Measurements from ENCODE around the gene GALNS. TPM values are rescaled to one million over a fixed set of nuclear protein-coding genes. Genes with fewer than 3 reads are reported as not detected.

The GALNS gene
- total and polyA plus RNA-seq, 2 of the 4 experiments (the other 2 are of a cell fraction): 7.2 to 32.5 TPM

DNA sequence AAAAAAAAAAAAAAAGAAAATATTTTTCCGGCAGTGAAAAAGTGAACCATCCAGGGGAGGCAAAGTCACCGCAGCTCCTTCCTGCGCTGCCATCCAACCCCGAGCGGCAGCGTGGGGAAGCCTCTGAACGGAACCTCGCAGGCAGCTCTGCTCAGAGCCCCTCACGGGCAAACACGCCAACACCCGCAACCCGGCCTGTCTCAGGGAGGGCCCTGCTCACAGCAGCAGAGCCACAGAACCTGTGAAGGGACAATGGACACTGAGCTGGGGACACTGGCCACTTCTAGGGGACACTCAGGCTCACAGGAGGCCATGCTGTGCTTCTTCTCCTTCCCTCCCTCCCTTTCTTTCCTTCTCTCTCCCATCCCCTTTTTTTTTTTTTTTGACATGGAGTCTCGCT is 23.7 kb downstream of the GALNS start:
- Histone ChIP-seq H3K27me3 (ENCODE audit: control insufficient read depth, insufficient read depth, low read length) (no peaks in the 10 kb centered on the region), H3K23ac (ENCODE audit: low read depth, low read length) (no peak overlapping the region), H3K18ac (ENCODE audit: low read depth, low read length) (no peak overlapping the region), H3K9me3 (ENCODE audit: control insufficient read depth, insufficient read depth, low read length) (no peaks in the 10 kb centered on the region), H3K4me3 (ENCODE audit: insufficient read depth, low read depth, low read length) (no peak overlapping the region), H2AK9ac (replicated peaks; ENCODE audit: low read depth, low read length, poor library complexity) (no peak overlapping the region), H2BK120ac (ENCODE audit: low read depth, low read length) (no peak overlapping the region), H3K56ac (ENCODE audit: extremely low read depth, insufficient read depth, low read length) (no peak overlapping the region), H4K5ac (ENCODE audit: low read depth, low read length) (no peak overlapping the region), H2AK5ac (ENCODE audit: low read depth, low read length) (no peak overlapping the region), H3K79me1 (ENCODE audit: low read depth in 1 of 2, low read length in 2 of 2) (no peaks in the 10 kb centered on the region), H2AFZ (replicated peaks; ENCODE audit: low read length, poor library complexity) (no peak overlapping the region), H4K8ac (ENCODE audit: low read depth in 2 of 2, low read length in 2 of 2) (no peak overlapping the region), H4K20me1 (ENCODE audit: insufficient read depth, low read length) (peaks cover 4% of the 10 kb centered on the region; the same call in 1 of the 2 replicates), H3K9ac (ENCODE audit: low read depth, low read length) (no peak overlapping the region), H3K4me2 (ENCODE audit: low read depth, low read length) (no peak overlapping the region), H3K27ac (ENCODE audit: insufficient read depth, low read length) (no peak overlapping the region), H4K91ac (ENCODE audit: insufficient read depth, low read depth, low read length) (no peak overlapping the region), H3K36me3 (ENCODE audit: control insufficient read depth, insufficient read depth, low read length) (peaks cover 19% of the 10 kb centered on the region; the same call in 1 of the 2 replicates), H3K9me1 (ENCODE audit: insufficient read depth, low read length) (no peaks in the 10 kb centered on the region), H3K14ac (replicated peaks; ENCODE audit: low read depth, low read length) (no peak overlapping the region), H2BK5ac (ENCODE audit: low read depth, low read length, poor library complexity, severe bottlenecking) (no peak overlapping the region), H3K4ac (ENCODE audit: low read depth, low read length) (no peak overlapping the region), H2BK20ac (ENCODE audit: low read depth, low read length) (no peak overlapping the region), H3K4me1 (ENCODE audit: control insufficient read depth, insufficient read depth, low read length) (peaks cover 4% of the 10 kb centered on the region; the same call in 1 of the 2 replicates), H2BK15ac (ENCODE audit: low read depth, low read length) (no peak overlapping the region)
- intact Hi-C loops (cut with micrococcal nuclease) (no loop called here), in situ Hi-C loops (cut with MboI; ENCODE audit: low sequenced_read_pairs) (no loop called here), dilution Hi-C loops (cut with HindIII; ENCODE audit: low sequenced_read_pairs, unreplicated experiment) (no loop called here)
- TF ChIP-seq MXI1 (IDR thresholded peaks at IDR 0.05; ENCODE audit: borderline replicate concordance, low read depth, low read length): no peak
- TF ChIP-seq RFX5 (IDR thresholded peaks at IDR 0.05; ENCODE audit: low read depth, low read length): no peak
- no peak for TF ChIP-seq RCOR1 (IDR thresholded peaks at IDR 0.05; ENCODE audit: insufficient replicate concordance, low read length)
- TF ChIP-seq, protein P1, sequence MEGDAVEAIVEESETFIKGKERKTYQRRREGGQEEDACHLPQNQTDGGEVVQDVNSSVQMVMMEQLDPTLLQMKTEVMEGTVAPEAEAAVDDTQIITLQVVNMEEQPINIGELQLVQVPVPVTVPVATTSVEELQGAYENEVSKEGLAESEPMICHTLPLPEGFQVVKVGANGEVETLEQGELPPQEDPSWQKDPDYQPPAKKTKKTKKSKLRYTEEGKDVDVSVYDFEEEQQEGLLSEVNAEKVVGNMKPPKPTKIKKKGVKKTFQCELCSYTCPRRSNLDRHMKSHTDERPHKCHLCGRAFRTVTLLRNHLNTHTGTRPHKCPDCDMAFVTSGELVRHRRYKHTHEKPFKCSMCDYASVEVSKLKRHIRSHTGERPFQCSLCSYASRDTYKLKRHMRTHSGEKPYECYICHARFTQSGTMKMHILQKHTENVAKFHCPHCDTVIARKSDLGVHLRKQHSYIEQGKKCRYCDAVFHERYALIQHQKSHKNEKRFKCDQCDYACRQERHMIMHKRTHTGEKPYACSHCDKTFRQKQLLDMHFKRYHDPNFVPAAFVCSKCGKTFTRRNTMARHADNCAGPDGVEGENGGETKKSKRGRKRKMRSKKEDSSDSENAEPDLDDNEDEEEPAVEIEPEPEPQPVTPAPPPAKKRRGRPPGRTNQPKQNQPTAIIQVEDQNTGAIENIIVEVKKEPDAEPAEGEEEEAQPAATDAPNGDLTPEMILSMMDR (conservative IDR thresholded peaks at IDR 0.05; ENCODE audit: low read depth, low read length): no peak
- TF ChIP-seq RAD21 (IDR thresholded peaks at IDR 0.05; ENCODE audit: low read length): no peak
- no peak for TF ChIP-seq NFE2L2 (IDR thresholded peaks at IDR 0.05; ENCODE audit: low read depth, low read length)
- TF ChIP-seq MAZ (IDR thresholded peaks at IDR 0.05; ENCODE audit: borderline replicate concordance, low read depth, low read length): no peak
- no peak for TF ChIP-seq CHD1 (IDR thresholded peaks at IDR 0.05; ENCODE audit: low read depth, low read length)
- no peak for TF ChIP-seq FOS (IDR thresholded peaks at IDR 0.05; ENCODE audit: low read depth, low read length)
- TF ChIP-seq POLR2A (IDR thresholded peaks at IDR 0.05; ENCODE audit: low read depth, low read length): no peak
- TF ChIP-seq SMC3 (IDR thresholded peaks at IDR 0.05; ENCODE audit: low read depth, low read length): no peak
- TF ChIP-seq BHLHE40 (IDR thresholded peaks at IDR 0.05; ENCODE audit: low read depth, low read length): no peak
- TF ChIP-seq, protein P2, sequence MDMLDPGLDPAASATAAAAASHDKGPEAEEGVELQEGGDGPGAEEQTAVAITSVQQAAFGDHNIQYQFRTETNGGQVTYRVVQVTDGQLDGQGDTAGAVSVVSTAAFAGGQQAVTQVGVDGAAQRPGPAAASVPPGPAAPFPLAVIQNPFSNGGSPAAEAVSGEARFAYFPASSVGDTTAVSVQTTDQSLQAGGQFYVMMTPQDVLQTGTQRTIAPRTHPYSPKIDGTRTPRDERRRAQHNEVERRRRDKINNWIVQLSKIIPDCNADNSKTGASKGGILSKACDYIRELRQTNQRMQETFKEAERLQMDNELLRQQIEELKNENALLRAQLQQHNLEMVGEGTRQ (IDR thresholded peaks at IDR 0.05; ENCODE audit: low read depth, low read length): no peak
- TF ChIP-seq MAFK (IDR thresholded peaks at IDR 0.05; ENCODE audit: low read depth, low read length): no peak
- no peak for TF ChIP-seq CEBPB (IDR thresholded peaks at IDR 0.05; ENCODE audit: low read depth, low read length)
- TF ChIP-seq ELK1 (IDR thresholded peaks at IDR 0.05; ENCODE audit: borderline replicate concordance, low read depth, low read length): no peak
- WGBS, 2 experiments (ENCODE audit: extremely low coverage in 2 of 2, insufficient read length in 1 of 2): 100% methylated on average over 9 of the region's 13 CpGs; no CpG with 5 or more reads in 1 of the 2 experiments
- CTCF ChIA-PET: no interaction called here
- POLR2A ChIA-PET (ENCODE audit: unreplicated experiment): no interaction called here
- DNase-seq (no peak), ATAC-seq (ENCODE audit: low read depth) (no peak)
- no TSS peak for BruUV-seq (replicated peaks)

Measured in IMR-90 (cell line).